Activated naive CD4-positive, alpha-beta T cell treated with anti-CD3 and anti-CD28 coated beads, Interleukin-2, amount 50 U/mL, for 72 hours (primary cell): ENCODE measurements around the gene TGM2. TPM values are rescaled to one million over a fixed set of nuclear protein-coding genes. Genes with fewer than 3 reads are reported as not detected.
A peak's percentile ranks its signal among the peaks of the same experiment; 100 is the strongest.

Experiments
- ATAC-seq, 2 donors: fragments of 150-1000 bp; cut with Tn5 transposase; 2 replicates each; pipeline ENCODE4 v1.10.0; 2021; ENCODE audit warnings: mild to moderate bottlenecking in 2 of 2, moderate library complexity in 2 of 2
- DNase-seq, 2 donors: peaks; one replicate each; pipeline ENCODE4 v3.0.0; 2021 to 2022; ENCODE audit warnings: low spot score in 2 of 2
- H3K27ac Mint-ChIP-seq, 2 donors: one replicate each; pipeline ENCODE4 v1.8.0; 2022; ENCODE audit warnings: mild to moderate bottlenecking in 2 of 2, mixed read lengths in 2 of 2
- H3K36me3 Mint-ChIP-seq, 2 donors: one replicate each; pipeline ENCODE4 v1.8.0; 2022; ENCODE audit warnings: mixed read lengths in 2 of 2
- H3K9me3 Mint-ChIP-seq, 2 donors: one replicate each; pipeline ENCODE4 v1.8.0; 2022; ENCODE audit warnings: mixed read lengths in 2 of 2
- total RNA-seq, 2 donors: library from RNA; stranded (reverse); gene quantifications; one replicate each; pipeline ENCODE4 v1.2.3, GENCODE V29; 2022

The TGM2 gene
- total RNA-seq, 2 donors from 2014 or later, result 0.10 TPM; not detected in 1

GRCh38 chr20:38169636-38170193 is 4.6 kb upstream of the TGM2 start:
- DNase-seq (no peak), ATAC-seq (no peak)
- Mint-ChIP-seq H3K36me3 (no peaks in the 10 kb centered on the region), H3K9me3 (no peaks in the 10 kb centered on the region), H3K27ac (peak overlapping the region; percentile 22 to 81)

- no peak overlapping the region for H3K27ac Mint-ChIP-seq
- ATAC-seq, result no peak
- H3K9me3 Mint-ChIP-seq, result no peaks in the 10 kb centered on the region
- no peak for DNase-seq
- no peaks in the 10 kb centered on the region for H3K36me3 Mint-ChIP-seq
Measured at GRCh38 chr20:38168791-38169589, 3.9 kb upstream of the TGM2 start.

- no peak overlapping the region for H3K27ac Mint-ChIP-seq
- H3K9me3 Mint-ChIP-seq, result no peaks in the 10 kb centered on the region
- DNase-seq (no peak), ATAC-seq (peak in 1 of 2 donors; percentile 46)
- H3K36me3 Mint-ChIP-seq, result no peaks in the 10 kb centered on the region
Measured at GRCh38 chr20:38167851-38168760, 3.0 kb upstream of the TGM2 start.

- H3K27ac Mint-ChIP-seq, result no peak overlapping the region
- no peaks in the 10 kb centered on the region for H3K36me3 Mint-ChIP-seq
- DNase-seq (no peak), ATAC-seq (no peak)
- H3K9me3 Mint-ChIP-seq, result no peaks in the 10 kb centered on the region
Measured at GRCh38 chr20:38167328-38167850, 2.3 kb upstream of the TGM2 start.

GRCh38 chr20:38166703-38167233 is 1.7 kb upstream of the TGM2 start:
- no peak for ATAC-seq
- DNase-seq, result no peak
- Mint-ChIP-seq H3K9me3 (no peaks in the 10 kb centered on the region), H3K36me3 (no peaks in the 10 kb centered on the region), H3K27ac (no peak overlapping the region)

GRCh38 chr20:38165966-38166702 is 1.1 kb upstream of the TGM2 start:
- H3K27ac Mint-ChIP-seq, result no peak overlapping the region
- no peaks in the 10 kb centered on the region for H3K9me3 Mint-ChIP-seq
- no peak for ATAC-seq
- DNase-seq, result no peak
- no peaks in the 10 kb centered on the region for H3K36me3 Mint-ChIP-seq

GRCh38 chr20:38164624-38165088 is 414 bp downstream of the TGM2 start:
- DNase-seq (no peak), ATAC-seq (no peak)
- Mint-ChIP-seq H3K36me3 (no peaks in the 10 kb centered on the region), H3K27ac (no peak overlapping the region), H3K9me3 (no peaks in the 10 kb centered on the region)

GRCh38 chr20:38164069-38164468 is 1.0 kb downstream of the TGM2 start:
- Mint-ChIP-seq H3K9me3 (no peaks in the 10 kb centered on the region), H3K27ac (no peak overlapping the region), H3K36me3 (no peaks in the 10 kb centered on the region)
- DNase-seq (no peak), ATAC-seq (no peak)

GRCh38 chr20:38162878-38163875 is 1.9 kb downstream of the TGM2 start:
- H3K9me3 Mint-ChIP-seq, result no peaks in the 10 kb centered on the region
- ATAC-seq, result no peak
- H3K27ac Mint-ChIP-seq, result no peak overlapping the region

GRCh38 chr20:38162149-38162548 is 2.9 kb downstream of the TGM2 start:
- no peak for ATAC-seq
- H3K36me3 Mint-ChIP-seq, result no peaks in the 10 kb centered on the region

More at GRCh38 chr20:38162878-38163875, 1.9 kb downstream of the TGM2 start:
- DNase-seq, result no peak
- H3K36me3 Mint-ChIP-seq, result no peaks in the 10 kb centered on the region

GRCh38 chr20:38161412-38161774 is 3.7 kb downstream of the TGM2 start:
- Mint-ChIP-seq H3K9me3 (no peaks in the 10 kb centered on the region), H3K36me3 (no peaks in the 10 kb centered on the region), H3K27ac (no peak overlapping the region)
- ATAC-seq, result no peak
- DNase-seq, result no peak

More at GRCh38 chr20:38162149-38162548, 2.9 kb downstream of the TGM2 start:
- H3K27ac Mint-ChIP-seq, result no peak overlapping the region
- DNase-seq, result no peak
- no peaks in the 10 kb centered on the region for H3K9me3 Mint-ChIP-seq

GRCh38 chr20:38159957-38160756 is 4.9 kb downstream of the TGM2 start:
- H3K36me3 Mint-ChIP-seq, result no peaks in the 10 kb centered on the region
- DNase-seq (no peak), ATAC-seq (no peak)
- no peaks in the 10 kb centered on the region for H3K9me3 Mint-ChIP-seq
- H3K27ac Mint-ChIP-seq, result no peak overlapping the region

GRCh38 chr20:38159566-38159956 is 5.5 kb downstream of the TGM2 start:
- no peak for ATAC-seq
- no peaks in the 10 kb centered on the region for H3K36me3 Mint-ChIP-seq
- H3K9me3 Mint-ChIP-seq, result no peaks in the 10 kb centered on the region
- DNase-seq, result no peak
- no peak overlapping the region for H3K27ac Mint-ChIP-seq

- Mint-ChIP-seq H3K9me3 (no peaks in the 10 kb centered on the region), H3K36me3 (no peaks in the 10 kb centered on the region), H3K27ac (peak overlapping the region in 1 of 2 donors; percentile 45)
- DNase-seq (no peak), ATAC-seq (no peak)
Measured at GRCh38 chr20:38158701-38159351, 6.2 kb downstream of the TGM2 start.
